GM12864 (cell line): Measurements from ENCODE around the gene SVOP.

Experiments
- DNase-seq: peaks from one replicate; pipeline ENCODE4 v3.0.0-alpha.2; 2011; ENCODE audit warnings: low read depth
- H3K4me3 ChIP-seq: 2 replicates; pipeline ENCODE4 v1.5.1; 2011; ENCODE audit warnings: mild to moderate bottlenecking, low read depth, low read length, control low read depth
- TF ChIP-seq, protein P1 (sequence below): IDR thresholded peaks from 2 replicates; pipeline ENCODE4 v1.5.1; 2011; ENCODE audit warnings: low read depth, mild to moderate bottlenecking, moderate library complexity, low read length, control low read depth, inconsistent platforms; ENCODE audit errors: missing control alignments

SVOP gene, protein sequence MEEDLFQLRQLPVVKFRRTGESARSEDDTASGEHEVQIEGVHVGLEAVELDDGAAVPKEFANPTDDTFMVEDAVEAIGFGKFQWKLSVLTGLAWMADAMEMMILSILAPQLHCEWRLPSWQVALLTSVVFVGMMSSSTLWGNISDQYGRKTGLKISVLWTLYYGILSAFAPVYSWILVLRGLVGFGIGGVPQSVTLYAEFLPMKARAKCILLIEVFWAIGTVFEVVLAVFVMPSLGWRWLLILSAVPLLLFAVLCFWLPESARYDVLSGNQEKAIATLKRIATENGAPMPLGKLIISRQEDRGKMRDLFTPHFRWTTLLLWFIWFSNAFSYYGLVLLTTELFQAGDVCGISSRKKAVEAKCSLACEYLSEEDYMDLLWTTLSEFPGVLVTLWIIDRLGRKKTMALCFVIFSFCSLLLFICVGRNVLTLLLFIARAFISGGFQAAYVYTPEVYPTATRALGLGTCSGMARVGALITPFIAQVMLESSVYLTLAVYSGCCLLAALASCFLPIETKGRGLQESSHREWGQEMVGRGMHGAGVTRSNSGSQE

GRCh38 chr12:109020796-109021380 lies at the start of gene SVOP:
Gene SVOP, minus strand, starts transcription at chr12:109021068. Its CDS starts 200 bp downstream, at chr12:109020868.
- TF ChIP-seq, protein P1, sequence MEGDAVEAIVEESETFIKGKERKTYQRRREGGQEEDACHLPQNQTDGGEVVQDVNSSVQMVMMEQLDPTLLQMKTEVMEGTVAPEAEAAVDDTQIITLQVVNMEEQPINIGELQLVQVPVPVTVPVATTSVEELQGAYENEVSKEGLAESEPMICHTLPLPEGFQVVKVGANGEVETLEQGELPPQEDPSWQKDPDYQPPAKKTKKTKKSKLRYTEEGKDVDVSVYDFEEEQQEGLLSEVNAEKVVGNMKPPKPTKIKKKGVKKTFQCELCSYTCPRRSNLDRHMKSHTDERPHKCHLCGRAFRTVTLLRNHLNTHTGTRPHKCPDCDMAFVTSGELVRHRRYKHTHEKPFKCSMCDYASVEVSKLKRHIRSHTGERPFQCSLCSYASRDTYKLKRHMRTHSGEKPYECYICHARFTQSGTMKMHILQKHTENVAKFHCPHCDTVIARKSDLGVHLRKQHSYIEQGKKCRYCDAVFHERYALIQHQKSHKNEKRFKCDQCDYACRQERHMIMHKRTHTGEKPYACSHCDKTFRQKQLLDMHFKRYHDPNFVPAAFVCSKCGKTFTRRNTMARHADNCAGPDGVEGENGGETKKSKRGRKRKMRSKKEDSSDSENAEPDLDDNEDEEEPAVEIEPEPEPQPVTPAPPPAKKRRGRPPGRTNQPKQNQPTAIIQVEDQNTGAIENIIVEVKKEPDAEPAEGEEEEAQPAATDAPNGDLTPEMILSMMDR = no peak

GRCh38 chr12:109069307-109070271 lies 48.7 kb upstream of the SVOP start:
- no peak overlapping the region for H3K4me3 ChIP-seq

More at GRCh38 chr12:109020796-109021380, at the start of gene SVOP:
- no peak within 1 kb of the TSS for H3K4me3 ChIP-seq
- DNase-seq = no peak

DNA sequence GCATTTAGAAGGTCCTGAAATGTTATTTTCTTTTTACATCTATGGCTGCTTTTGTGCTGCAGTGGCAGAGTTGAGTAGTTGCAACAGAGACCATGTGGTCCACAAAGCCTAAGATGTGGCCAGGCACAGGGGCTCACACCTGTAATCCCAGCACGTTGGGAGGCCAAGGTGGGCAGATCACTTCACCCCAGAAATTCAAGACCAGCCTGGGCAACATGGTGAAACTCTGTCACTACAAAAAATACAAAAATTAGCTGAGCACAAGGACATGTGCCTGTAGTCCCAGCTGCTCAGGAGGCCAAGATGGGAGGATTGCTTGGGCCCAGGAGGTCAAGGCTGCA lies 45.0 kb upstream of the SVOP start:
- TF ChIP-seq, protein P1 = no peak

More at GRCh38 chr12:109069307-109070271, 48.7 kb upstream of the SVOP start:
- DNase-seq = no peak
- TF ChIP-seq, protein P1 = no peak

GRCh38 chr12:109065154-109065852 lies 44.4 kb upstream of the SVOP start:
- DNase-seq = no peak
- H3K4me3 ChIP-seq = no peak overlapping the region

More for the DNA sequence above, 45.0 kb upstream of the SVOP start:
- H3K4me3 ChIP-seq = no peak overlapping the region
- DNase-seq = no peak

DNA sequence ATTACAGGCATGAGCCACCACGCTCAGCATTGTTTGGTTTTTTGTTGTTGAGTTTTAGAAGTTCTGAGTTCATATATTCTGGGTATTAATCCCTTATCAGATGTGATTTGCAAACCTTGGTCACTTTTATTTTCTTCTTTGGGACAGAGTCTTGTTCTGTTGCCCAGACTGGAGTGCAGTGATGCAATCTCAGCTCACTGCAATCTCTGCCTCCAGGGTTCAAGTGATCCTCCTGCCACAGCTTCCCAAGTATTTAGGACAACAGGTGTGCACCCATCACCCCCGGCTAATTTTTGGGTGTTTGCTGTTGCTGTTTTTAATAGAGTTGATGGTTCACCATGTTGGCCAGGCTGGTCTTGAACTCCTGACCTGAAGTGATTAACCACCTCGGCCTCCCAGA lies 43.3 kb upstream of the SVOP start:
- TF ChIP-seq, protein P1 = no peak
- H3K4me3 ChIP-seq = no peak overlapping the region
- no peak for DNase-seq

More at GRCh38 chr12:109065154-109065852, 44.4 kb upstream of the SVOP start:
- TF ChIP-seq, protein P1 = no peak

DNA sequence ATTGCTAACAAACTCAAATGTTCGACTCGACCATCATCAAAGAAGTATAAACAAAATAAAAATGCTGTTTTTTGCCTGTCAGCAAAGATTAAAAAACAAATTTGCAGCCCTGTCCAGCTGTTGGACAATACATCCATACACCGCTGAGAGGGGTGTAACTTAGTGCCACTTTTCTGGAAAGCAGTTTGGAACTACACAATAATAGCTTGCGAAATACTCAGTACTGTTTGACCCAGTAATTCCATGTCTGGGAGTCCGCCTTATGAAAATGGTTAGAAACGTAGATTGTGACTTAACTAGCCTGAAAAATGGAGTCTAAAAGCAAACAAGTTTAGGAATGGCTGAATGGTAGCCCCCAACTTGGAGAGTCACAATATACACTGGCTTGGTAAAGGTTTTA lies 37.9 kb upstream of the SVOP start:
- TF ChIP-seq, protein P1 = no peak
- no peak for DNase-seq
- no peak overlapping the region for H3K4me3 ChIP-seq
